ENCODE measurements around the gene PRKCE.
A peak's percentile ranks its signal among the peaks of the same experiment; 100 is the strongest.

Gene PRKCE

DNA sequence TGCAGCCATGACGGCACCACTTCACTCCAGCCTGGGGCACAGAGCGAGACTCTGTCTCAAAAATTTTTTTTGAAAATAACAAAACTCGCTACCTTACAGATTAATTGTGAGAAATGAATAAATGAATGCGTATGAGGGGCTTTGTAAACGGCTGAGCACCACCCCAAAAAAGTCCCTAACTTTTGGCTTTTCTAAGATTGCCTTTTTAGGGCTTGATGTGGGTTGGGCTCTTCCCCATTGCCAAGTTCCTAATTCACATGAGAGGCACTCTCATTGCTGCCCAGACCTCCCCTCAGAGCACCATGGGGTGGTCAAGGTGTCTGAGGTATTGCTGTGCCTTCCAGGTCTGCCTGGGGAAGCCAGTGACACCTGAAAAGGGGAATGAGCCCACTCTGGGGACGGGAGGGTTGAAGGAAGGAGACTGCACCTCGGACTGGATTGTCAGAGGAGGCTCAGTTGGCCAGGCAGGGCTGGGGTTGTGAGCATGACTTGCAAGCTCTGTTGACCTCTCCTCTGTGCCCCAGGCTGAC lies 186.4 kb downstream of the PRKCE start:
- Histone ChIP-seq H2BK5ac (ENCODE audit: low read depth, low read length, poor library complexity, severe bottlenecking) (no peak overlapping the region), H2AFZ (ENCODE audit: low read depth, low read length) (no peak overlapping the region), H4K8ac (ENCODE audit: low read length) (no peak overlapping the region), H3K27me3 (ENCODE audit: control insufficient read depth in 1 of 2, insufficient read depth in 1 of 2, low read length in 2 of 2) (no peaks in the 10 kb centered on the region), H3K4me2 (ENCODE audit: low read length, poor library complexity, severe bottlenecking) (no peak overlapping the region), H3K9me3 (ENCODE audit: control insufficient read depth, low read length) (no peaks in the 10 kb centered on the region), H2AK5ac (ENCODE audit: low read length, severe bottlenecking) (no peak overlapping the region), H3K9ac (ENCODE audit: low read length) (no peak overlapping the region), H3K4me3 (ENCODE audit: insufficient read depth in 1 of 2, low read depth in 1 of 2, low read length in 2 of 2) (no peak overlapping the region), H3K27ac (ENCODE audit: low read length, poor library complexity, severe bottlenecking) (no peak overlapping the region), H3K23ac (ENCODE audit: low read length in 2 of 2) (no peak overlapping the region), H3K18ac (ENCODE audit: low read depth in 1 of 2, low read length in 2 of 2) (no peak overlapping the region), H2BK12ac (ENCODE audit: low read length in 2 of 2) (peak overlapping the region in 1 of 2 experiments; percentile 24), H4K91ac (ENCODE audit: low read length) (no peak overlapping the region), H2BK15ac (ENCODE audit: low read depth, poor library complexity, severe bottlenecking) (no peak overlapping the region), H3K36me3 (ENCODE audit: control insufficient read depth in 1 of 2, insufficient read depth in 2 of 2, low read depth in 1 of 2, low read length in 2 of 2) (peaks cover 0 to 1% of the 10 kb centered on the region in 2 experiments), H3K79me1 (replicated peaks; ENCODE audit: low read length, poor library complexity, severe bottlenecking) (peaks cover 6% of the 10 kb centered on the region), H2BK120ac (ENCODE audit: low read depth, low read length) (no peak overlapping the region), H3K14ac (ENCODE audit: low read length in 2 of 2) (no peak overlapping the region), H3K4me1 (ENCODE audit: control insufficient read depth, insufficient read depth, low read depth, low read length) (peaks cover 2% of the 10 kb centered on the region), H3K4ac (ENCODE audit: low read depth in 1 of 2, low read length in 2 of 2) (no peak overlapping the region)
- no peak for DNase-seq
- 97% methylated on average over 5 of the region's 7 CpGs for WGBS

DNA sequence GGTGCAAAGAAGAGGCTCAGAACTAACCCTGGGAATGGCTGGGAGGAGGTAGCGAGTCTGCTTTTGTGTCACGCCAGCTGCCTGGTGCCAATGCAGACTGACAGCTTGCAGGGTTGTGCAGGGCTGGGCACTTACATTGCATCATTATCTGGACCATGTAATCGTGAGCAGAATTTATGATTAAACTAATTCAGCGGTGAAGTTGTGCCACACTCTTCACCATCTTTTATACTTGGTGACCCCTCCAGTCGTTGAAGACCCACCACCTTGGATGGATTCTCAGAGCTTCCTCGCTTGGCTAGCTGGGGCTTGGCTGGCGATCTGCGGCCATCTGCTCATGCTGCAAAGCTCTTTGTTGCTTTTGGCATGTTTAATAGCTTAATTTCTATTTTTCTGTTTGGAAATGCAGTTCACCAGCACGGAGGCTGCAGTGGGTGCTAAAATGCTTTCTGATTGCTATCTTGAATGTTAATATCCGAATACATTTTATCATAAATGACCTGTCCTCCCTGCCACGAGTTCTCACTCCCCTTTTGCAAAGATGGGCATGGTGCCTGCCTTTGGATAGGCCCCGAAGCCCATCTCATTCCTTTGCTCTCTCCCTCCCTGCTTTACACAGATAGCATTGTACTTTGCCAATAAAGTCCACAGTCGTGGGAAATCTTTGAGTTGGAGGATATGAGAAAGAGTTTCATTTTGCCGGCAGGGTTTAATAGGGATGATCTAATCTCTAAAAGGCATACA lies 188.2 kb downstream of the PRKCE start:
- DNase-seq = no peak
- Histone ChIP-seq H4K8ac (ENCODE audit: low read length) (no peak overlapping the region), H3K4me1 (ENCODE audit: control insufficient read depth, insufficient read depth, low read depth, low read length) (peaks cover 2% of the 10 kb centered on the region), H2BK5ac (ENCODE audit: low read depth, low read length, poor library complexity, severe bottlenecking) (no peak overlapping the region), H2BK120ac (ENCODE audit: low read depth, low read length) (no peak overlapping the region), H3K79me1 (replicated peaks; ENCODE audit: low read length, poor library complexity, severe bottlenecking) (peaks cover 6% of the 10 kb centered on the region), H3K9ac (ENCODE audit: low read length) (peak overlapping the region; percentile 48), H3K36me3 (ENCODE audit: control insufficient read depth in 1 of 2, insufficient read depth in 2 of 2, low read depth in 1 of 2, low read length in 2 of 2) (peaks cover 0 to 14% of the 10 kb centered on the region in 2 experiments), H3K4me3 (ENCODE audit: insufficient read depth in 1 of 2, low read depth in 1 of 2, low read length in 2 of 2) (peak overlapping the region in 1 of 2 experiments; percentile 49), H2BK12ac (ENCODE audit: low read length in 2 of 2) (no peak overlapping the region), H2AK5ac (ENCODE audit: low read length, severe bottlenecking) (no peak overlapping the region), H2BK15ac (ENCODE audit: low read depth, poor library complexity, severe bottlenecking) (no peak overlapping the region), H3K14ac (ENCODE audit: low read length in 2 of 2) (no peak overlapping the region), H3K23ac (ENCODE audit: low read length in 2 of 2) (no peak overlapping the region), H2AFZ (ENCODE audit: low read depth, low read length) (no peak overlapping the region), H3K9me3 (ENCODE audit: control insufficient read depth, low read length) (no peaks in the 10 kb centered on the region), H3K27ac (ENCODE audit: low read length, poor library complexity, severe bottlenecking) (no peak overlapping the region), H3K27me3 (ENCODE audit: control insufficient read depth in 1 of 2, insufficient read depth in 1 of 2, low read length in 2 of 2) (no peaks in the 10 kb centered on the region), H3K4me2 (ENCODE audit: low read length, poor library complexity, severe bottlenecking) (no peak overlapping the region), H3K4ac (ENCODE audit: low read depth in 1 of 2, low read length in 2 of 2) (no peak overlapping the region), H4K91ac (ENCODE audit: low read length) (no peak overlapping the region), H3K18ac (ENCODE audit: low read depth in 1 of 2, low read length in 2 of 2) (no peak overlapping the region)
- WGBS = 89% methylated on average over 12 of the region's 14 CpGs

DNA sequence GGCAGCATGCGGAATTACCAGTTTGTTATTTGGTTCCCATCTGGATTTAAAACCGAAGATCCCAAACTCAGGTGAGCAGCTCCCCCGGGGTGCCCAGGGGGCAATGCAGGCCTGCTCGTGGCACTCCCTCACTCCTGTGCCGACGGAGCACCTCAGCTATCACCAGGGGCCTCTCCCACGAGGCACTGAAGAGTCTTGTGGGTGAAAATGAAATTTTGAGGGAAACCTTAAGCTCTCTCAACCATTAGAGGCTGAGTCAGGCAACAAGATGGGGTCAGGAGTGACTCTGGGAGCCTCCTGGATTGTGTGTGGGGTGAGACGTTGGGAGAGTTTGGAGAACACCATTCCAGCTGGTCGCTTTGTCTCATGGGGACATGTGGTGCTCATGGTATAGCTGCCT lies 189.0 kb downstream of the PRKCE start:
- no peaks in the 10 kb centered on the region for H3K27me3 ChIP-seq (ENCODE audit: control insufficient read depth in 1 of 2, insufficient read depth in 1 of 2, low read length in 2 of 2)
- no peak overlapping the region for H3K4ac ChIP-seq (ENCODE audit: low read depth in 1 of 2, low read length in 2 of 2)
- H3K14ac ChIP-seq (ENCODE audit: low read length in 2 of 2) = no peak overlapping the region
- H3K4me2 ChIP-seq (ENCODE audit: low read length, poor library complexity, severe bottlenecking) = no peak overlapping the region
- no peak overlapping the region for H3K23ac ChIP-seq (ENCODE audit: low read length in 2 of 2)
- no peak overlapping the region for H3K18ac ChIP-seq (ENCODE audit: low read depth in 1 of 2, low read length in 2 of 2)
- H3K4me1 ChIP-seq (ENCODE audit: control insufficient read depth, insufficient read depth, low read depth, low read length) = peaks cover 2% of the 10 kb centered on the region
- WGBS = 85% methylated on average over 8 of the region's 9 CpGs
- no peak overlapping the region for H4K8ac ChIP-seq (ENCODE audit: low read length)
- H2AFZ ChIP-seq (ENCODE audit: low read depth, low read length) = no peak overlapping the region
- no peak overlapping the region for H3K27ac ChIP-seq (ENCODE audit: low read length, poor library complexity, severe bottlenecking)
- no peak for DNase-seq
- H3K9me3 ChIP-seq (ENCODE audit: control insufficient read depth, low read length) = no peaks in the 10 kb centered on the region
- H4K91ac ChIP-seq (ENCODE audit: low read length) = no peak overlapping the region
- H2BK120ac ChIP-seq (ENCODE audit: low read depth, low read length) = no peak overlapping the region
- H3K79me1 ChIP-seq (replicated peaks; ENCODE audit: low read length, poor library complexity, severe bottlenecking) = peaks cover 6% of the 10 kb centered on the region
- no peak overlapping the region for H2BK5ac ChIP-seq (ENCODE audit: low read depth, low read length, poor library complexity, severe bottlenecking)
- H2AK5ac ChIP-seq (ENCODE audit: low read length, severe bottlenecking) = no peak overlapping the region
- no peak overlapping the region for H2BK15ac ChIP-seq (ENCODE audit: low read depth, poor library complexity, severe bottlenecking)
- no peak overlapping the region for H2BK12ac ChIP-seq (ENCODE audit: low read length in 2 of 2)
- H3K9ac ChIP-seq (ENCODE audit: low read length) = peak overlapping the region; percentile 48
- peaks cover 0 to 14% of the 10 kb centered on the region in 2 experiments for H3K36me3 ChIP-seq (ENCODE audit: control insufficient read depth in 1 of 2, insufficient read depth in 2 of 2, low read depth in 1 of 2, low read length in 2 of 2)
- peak overlapping the region in 1 of 2 experiments; percentile 49 for H3K4me3 ChIP-seq (ENCODE audit: insufficient read depth in 1 of 2, low read depth in 1 of 2, low read length in 2 of 2)

DNA sequence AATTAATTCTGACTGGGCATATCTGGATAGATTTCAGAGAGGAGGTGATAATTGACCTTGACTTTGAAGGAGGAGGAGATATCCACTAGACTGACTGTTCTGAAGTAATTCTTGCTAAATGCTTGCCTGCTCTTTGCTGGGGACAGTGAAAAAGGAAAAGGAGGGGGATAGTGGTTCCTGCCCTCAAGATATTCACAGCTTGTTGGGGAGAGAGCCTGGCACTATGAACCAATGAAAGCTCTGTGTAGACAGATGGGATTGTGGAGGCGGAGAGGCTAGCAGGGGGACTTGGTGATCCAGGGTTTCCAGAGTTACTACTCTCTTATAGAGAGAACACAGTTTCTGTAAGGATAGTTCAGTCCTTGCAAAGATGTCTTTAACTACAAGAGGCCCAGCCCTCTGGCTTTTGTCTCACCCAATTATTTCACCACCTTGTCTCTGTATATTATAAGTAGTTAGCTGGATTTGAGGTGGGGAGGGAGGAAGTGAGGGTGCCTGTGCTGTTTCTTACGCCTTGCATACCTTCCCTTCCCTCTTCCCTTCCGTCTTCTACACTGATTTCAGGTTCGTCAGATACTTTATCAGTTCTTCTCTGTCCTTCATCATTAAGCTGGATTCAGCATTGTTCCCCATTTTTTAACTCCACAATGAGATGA lies 190.4 kb downstream of the PRKCE start:
- Histone ChIP-seq H3K4me2 (ENCODE audit: low read length, poor library complexity, severe bottlenecking) (no peak overlapping the region), H3K79me1 (replicated peaks; ENCODE audit: low read length, poor library complexity, severe bottlenecking) (peaks cover 4% of the 10 kb centered on the region), H3K27ac (ENCODE audit: low read length, poor library complexity, severe bottlenecking) (no peak overlapping the region), H3K14ac (ENCODE audit: low read length in 2 of 2) (no peak overlapping the region), H2AFZ (ENCODE audit: low read depth, low read length) (no peak overlapping the region), H4K8ac (ENCODE audit: low read length) (no peak overlapping the region), H2BK120ac (ENCODE audit: low read depth, low read length) (no peak overlapping the region), H2BK15ac (ENCODE audit: low read depth, poor library complexity, severe bottlenecking) (no peak overlapping the region), H3K4me1 (ENCODE audit: control insufficient read depth, insufficient read depth, low read depth, low read length) (peaks cover 2% of the 10 kb centered on the region), H3K18ac (ENCODE audit: low read depth in 1 of 2, low read length in 2 of 2) (no peak overlapping the region), H3K36me3 (ENCODE audit: control insufficient read depth in 1 of 2, insufficient read depth in 2 of 2, low read depth in 1 of 2, low read length in 2 of 2) (peaks cover 0 to 28% of the 10 kb centered on the region in 2 experiments), H3K4me3 (ENCODE audit: insufficient read depth in 1 of 2, low read depth in 1 of 2, low read length in 2 of 2) (no peak overlapping the region), H3K23ac (ENCODE audit: low read length in 2 of 2) (no peak overlapping the region), H2AK5ac (ENCODE audit: low read length, severe bottlenecking) (no peak overlapping the region), H3K27me3 (ENCODE audit: control insufficient read depth in 1 of 2, insufficient read depth in 1 of 2, low read length in 2 of 2) (no peaks in the 10 kb centered on the region), H4K91ac (ENCODE audit: low read length) (no peak overlapping the region), H3K9me3 (ENCODE audit: control insufficient read depth, low read length) (no peaks in the 10 kb centered on the region), H2BK5ac (ENCODE audit: low read depth, low read length, poor library complexity, severe bottlenecking) (no peak overlapping the region), H2BK12ac (ENCODE audit: low read length in 2 of 2) (no peak overlapping the region), H3K9ac (ENCODE audit: low read length) (no peak overlapping the region), H3K4ac (ENCODE audit: low read depth in 1 of 2, low read length in 2 of 2) (no peak overlapping the region)
- no peak for DNase-seq
- 98% methylated on average over 4 of the region's 4 CpGs for WGBS

Data from mesenchymal stem cell (in vitro differentiated cells and primary cell).